ENCODE measurements around the gene ODC1.

ODC1 gene

DNA sequence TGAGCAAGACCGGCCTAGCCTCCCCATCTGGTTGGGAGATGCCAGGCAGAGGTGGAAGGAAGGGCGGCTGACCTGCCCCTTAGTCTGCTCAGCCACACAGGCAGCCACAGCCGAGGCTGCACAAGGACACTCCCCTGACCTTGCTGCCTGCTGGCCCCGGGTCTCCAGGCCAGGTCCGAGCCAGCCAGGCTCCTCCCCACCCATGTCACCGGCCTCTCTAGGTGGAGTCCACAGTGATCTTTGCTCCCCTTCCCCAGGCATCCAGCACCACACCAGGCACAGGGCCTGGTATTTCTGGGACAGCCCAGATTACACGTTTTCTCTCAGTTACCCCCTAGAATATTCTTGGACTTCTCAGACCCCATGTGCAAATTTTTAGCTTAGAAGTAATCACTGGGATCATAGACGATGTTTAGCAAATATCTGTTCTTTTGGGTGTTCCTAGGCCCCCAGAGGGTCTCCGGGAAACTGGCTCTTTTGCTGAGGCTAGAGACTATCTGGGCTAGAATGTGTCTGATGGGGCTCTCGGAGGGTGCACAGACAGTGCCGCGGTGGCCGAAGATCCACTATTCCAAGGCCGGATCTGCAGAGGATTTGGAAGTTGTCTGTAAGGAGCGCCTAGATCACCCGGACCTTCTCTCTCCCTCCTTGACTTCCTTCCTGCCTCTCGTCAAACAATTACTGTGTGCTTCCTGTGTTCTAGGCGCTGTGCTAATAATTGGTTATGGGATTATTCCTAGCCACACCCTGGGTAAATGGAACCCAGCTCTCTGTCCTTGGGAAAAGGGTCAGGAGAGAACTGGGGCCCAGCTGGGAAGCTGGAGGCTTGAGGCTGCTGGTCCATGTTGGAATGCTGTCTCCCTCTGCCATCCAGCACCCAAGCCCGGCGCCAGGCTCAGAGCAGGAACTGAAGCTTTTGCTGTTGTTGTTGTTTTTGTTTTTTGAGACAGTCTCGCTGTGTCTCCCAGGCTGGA is 46.9 kb downstream of the ODC1 start:
- TF ChIP-seq L3MBTL2 (conservative IDR thresholded peaks at IDR 0.05) (no peak), ELF4 (IDR thresholded peaks at IDR 0.05) (no peak), FOXK2 (IDR thresholded peaks at IDR 0.05) (no peak)
- TF ChIP-seq, protein P1, sequence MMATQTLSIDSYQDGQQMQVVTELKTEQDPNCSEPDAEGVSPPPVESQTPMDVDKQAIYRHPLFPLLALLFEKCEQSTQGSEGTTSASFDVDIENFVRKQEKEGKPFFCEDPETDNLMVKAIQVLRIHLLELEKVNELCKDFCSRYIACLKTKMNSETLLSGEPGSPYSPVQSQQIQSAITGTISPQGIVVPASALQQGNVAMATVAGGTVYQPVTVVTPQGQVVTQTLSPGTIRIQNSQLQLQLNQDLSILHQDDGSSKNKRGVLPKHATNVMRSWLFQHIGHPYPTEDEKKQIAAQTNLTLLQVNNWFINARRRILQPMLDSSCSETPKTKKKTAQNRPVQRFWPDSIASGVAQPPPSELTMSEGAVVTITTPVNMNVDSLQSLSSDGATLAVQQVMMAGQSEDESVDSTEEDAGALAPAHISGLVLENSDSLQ (IDR thresholded peaks at IDR 0.05), result no peak
- no peak for DNase-seq (ENCODE audit: extremely low spot score)
- ChIA-PET POLR2A (no interaction called here), CTCF (no interaction called here)

DNA sequence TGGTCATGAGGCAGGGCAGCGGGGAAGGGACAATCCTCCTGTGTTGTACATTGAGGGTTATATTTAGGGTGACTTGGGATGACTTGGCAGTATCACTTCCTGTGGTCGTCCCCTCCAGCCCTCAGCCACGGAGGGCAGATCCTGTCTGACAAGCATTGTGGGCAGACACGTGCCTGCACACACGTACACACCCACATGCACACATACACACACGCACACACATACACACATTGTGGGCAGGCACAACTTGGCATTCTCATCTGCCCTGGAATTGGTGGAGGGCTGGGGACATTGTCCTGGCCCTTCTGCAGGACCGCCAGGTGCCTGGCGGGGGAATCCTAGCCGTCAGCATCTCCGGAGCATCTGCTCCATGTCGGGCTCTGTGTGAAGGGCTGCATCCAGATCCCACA is 47.6 kb downstream of the ODC1 start:
- ChIA-PET CTCF (no interaction called here), POLR2A (no interaction called here)
- DNase-seq (ENCODE audit: extremely low spot score), result no peak
- no peak for TF ChIP-seq TARDBP (IDR thresholded peaks at IDR 0.05)
- no peak for TF ChIP-seq L3MBTL2 (conservative IDR thresholded peaks at IDR 0.05)
- no peak for TF ChIP-seq HDGF (IDR thresholded peaks at IDR 0.05; ENCODE audit: borderline replicate concordance)
- TF ChIP-seq FOXK2 (IDR thresholded peaks at IDR 0.05), result no peak
- TF ChIP-seq, protein P1 (IDR thresholded peaks at IDR 0.05), result no peak
- TF ChIP-seq ZNF384 (IDR thresholded peaks at IDR 0.05), result no peak
- TF ChIP-seq BHLHE40 (IDR thresholded peaks at IDR 0.05; ENCODE audit: borderline replicate concordance), result no peak

DNA sequence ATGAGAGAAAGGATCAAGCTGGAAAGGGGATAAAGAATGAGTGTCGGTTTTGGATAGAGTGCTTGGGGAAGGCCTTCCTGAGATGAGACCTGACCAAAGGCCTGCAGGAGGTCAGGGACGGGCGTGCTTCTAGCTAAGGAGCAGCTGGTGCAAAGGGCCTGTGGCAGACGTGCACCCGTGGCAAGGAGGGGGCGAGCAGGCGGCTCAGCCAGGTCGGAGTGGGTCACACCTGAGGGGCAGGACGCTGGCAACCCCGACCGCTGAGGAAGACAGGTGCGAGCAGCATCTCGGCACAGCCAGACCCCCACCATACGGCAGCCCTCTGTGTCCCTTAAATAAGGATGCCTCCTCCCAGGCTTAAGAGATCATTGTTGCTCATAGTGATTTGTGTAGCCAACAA is 48.1 kb downstream of the ODC1 start:
- CTCF ChIA-PET, result no interaction called here
- POLR2A ChIA-PET, result no interaction called here
- TF ChIP-seq BHLHE40 (IDR thresholded peaks at IDR 0.05; ENCODE audit: borderline replicate concordance), result no peak
- TF ChIP-seq, protein P1 (IDR thresholded peaks at IDR 0.05), result no peak
- no peak for TF ChIP-seq FOXK2 (IDR thresholded peaks at IDR 0.05)
- TF ChIP-seq ZNF384 (IDR thresholded peaks at IDR 0.05), result no peak
- TF ChIP-seq NFRKB (IDR thresholded peaks at IDR 0.05), result no peak
- no peak for TF ChIP-seq L3MBTL2 (conservative IDR thresholded peaks at IDR 0.05)
- TF ChIP-seq ELF4 (IDR thresholded peaks at IDR 0.05), result no peak
- no peak for TF ChIP-seq TARDBP (IDR thresholded peaks at IDR 0.05)
- TF ChIP-seq FOXA1 (IDR thresholded peaks at IDR 0.05), result no peak
- TF ChIP-seq LEF1 (IDR thresholded peaks at IDR 0.05; ENCODE audit: borderline replicate concordance), result no peak
- TF ChIP-seq SUZ12 (IDR thresholded peaks at IDR 0.05), result no peak
- TF ChIP-seq ARNT (IDR thresholded peaks at IDR 0.05), result no peak
- no peak for TF ChIP-seq FOXM1 (IDR thresholded peaks at IDR 0.05; ENCODE audit: borderline replicate concordance)
- no peak for DNase-seq (ENCODE audit: extremely low spot score)

GRCh38 chr2:10399358-10399757 is 48.8 kb downstream of the ODC1 start:
- no peak for DNase-seq (ENCODE audit: extremely low spot score)
- ChIA-PET CTCF (no interaction called here), POLR2A (no interaction called here)
- TF ChIP-seq HDGF (IDR thresholded peaks at IDR 0.05; ENCODE audit: borderline replicate concordance) (no peak), BHLHE40 (IDR thresholded peaks at IDR 0.05; ENCODE audit: borderline replicate concordance) (no peak), SP1 (IDR thresholded peaks at IDR 0.05) (no peak), L3MBTL2 (conservative IDR thresholded peaks at IDR 0.05) (no peak), FOXK2 (IDR thresholded peaks at IDR 0.05) (no peak), TARDBP (IDR thresholded peaks at IDR 0.05) (no peak), ARNT (IDR thresholded peaks at IDR 0.05) (no peak), FOXA1 (IDR thresholded peaks at IDR 0.05) (no peak), NFRKB (IDR thresholded peaks at IDR 0.05) (no peak), SUZ12 (IDR thresholded peaks at IDR 0.05) (no peak), ELF4 (IDR thresholded peaks at IDR 0.05) (no peak), CTBP1 (IDR thresholded peaks at IDR 0.05; ENCODE audit: borderline replicate concordance) (no peak), FOXM1 (IDR thresholded peaks at IDR 0.05; ENCODE audit: borderline replicate concordance) (no peak), ZNF384 (IDR thresholded peaks at IDR 0.05) (no peak), LEF1 (IDR thresholded peaks at IDR 0.05; ENCODE audit: borderline replicate concordance) (no peak)
- TF ChIP-seq, protein P1 (IDR thresholded peaks at IDR 0.05), result no peak

DNA sequence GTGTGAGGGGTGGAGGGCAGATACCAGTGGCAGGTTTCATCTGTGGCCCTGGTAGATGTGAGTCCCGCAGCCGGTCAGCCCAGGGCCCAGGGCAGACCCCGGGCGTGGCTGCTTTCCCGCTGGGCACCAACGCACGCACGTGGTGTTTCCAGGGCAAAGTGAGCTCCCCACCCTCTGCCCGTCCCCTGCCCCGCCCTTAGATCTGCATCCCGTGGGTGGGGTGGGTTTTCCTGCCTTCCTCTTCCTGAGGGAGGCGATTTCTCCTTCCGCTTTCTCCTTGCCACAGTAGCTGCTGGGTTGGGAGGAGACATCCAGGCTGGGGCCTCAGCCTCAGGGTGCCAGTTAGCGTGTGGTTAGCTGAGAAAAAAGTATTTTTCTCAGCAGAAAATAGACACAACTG is 49.6 kb downstream of the ODC1 start:
- no peak for TF ChIP-seq SP1 (IDR thresholded peaks at IDR 0.05)
- TF ChIP-seq ZNF384 (IDR thresholded peaks at IDR 0.05), result no peak
- TF ChIP-seq SUZ12 (IDR thresholded peaks at IDR 0.05), result no peak
- TF ChIP-seq, protein P1 (IDR thresholded peaks at IDR 0.05), result no peak
- no peak for TF ChIP-seq L3MBTL2 (conservative IDR thresholded peaks at IDR 0.05)
- TF ChIP-seq FOXA1 (IDR thresholded peaks at IDR 0.05), result no peak
- TF ChIP-seq BHLHE40 (IDR thresholded peaks at IDR 0.05; ENCODE audit: borderline replicate concordance), result no peak
- no peak for TF ChIP-seq LEF1 (IDR thresholded peaks at IDR 0.05; ENCODE audit: borderline replicate concordance)
- TF ChIP-seq FOXK2 (IDR thresholded peaks at IDR 0.05), result no peak
- no peak for TF ChIP-seq FOXM1 (IDR thresholded peaks at IDR 0.05; ENCODE audit: borderline replicate concordance)
- no peak for TF ChIP-seq ARNT (IDR thresholded peaks at IDR 0.05)
- TF ChIP-seq NFRKB (IDR thresholded peaks at IDR 0.05), result no peak
- no peak for TF ChIP-seq TARDBP (IDR thresholded peaks at IDR 0.05)
- no peak for TF ChIP-seq ELF4 (IDR thresholded peaks at IDR 0.05)
- TF ChIP-seq HDGF (IDR thresholded peaks at IDR 0.05; ENCODE audit: borderline replicate concordance), result no peak
- no peak for TF ChIP-seq CTBP1 (IDR thresholded peaks at IDR 0.05; ENCODE audit: borderline replicate concordance)
- no peak for DNase-seq (ENCODE audit: extremely low spot score)
- ChIA-PET CTCF (no interaction called here), POLR2A (no interaction called here)

Data from HEK293T (cell line).